KMS-11 (cell line): ENCODE data around the gene CYSTM1.

Experiments
- H2AFZ ChIP-seq: fragments of 200-600 bp; sonication (generic); 2 replicates; pipeline ENCODE4 v1.6.1; 2016; ENCODE audit warnings: antibody characterized with exemption, mixed run types, low read depth
- H3K27ac ChIP-seq: fragments of 200-600 bp; sonication (generic); 2 replicates; pipeline ENCODE4 v1.6.1; 2016; ENCODE audit warnings: mild to moderate bottlenecking, mixed run types
- H3K27me3 ChIP-seq: fragments of 200-600 bp; sonication (generic); 2 replicates; pipeline ENCODE4 v1.6.1; 2017; ENCODE audit warnings: mild to moderate bottlenecking, low read depth, mixed run types, moderate library complexity; ENCODE audit not compliant: insufficient read depth
- H3K36me3 ChIP-seq: fragments of 200-600 bp; sonication (generic); 2 replicates; pipeline ENCODE4 v1.6.1; 2017; ENCODE audit warnings: mild to moderate bottlenecking, mixed run types; ENCODE audit not compliant: insufficient read depth
- H3K4me1 ChIP-seq: fragments of 200-600 bp; sonication (generic); 2 replicates; pipeline ENCODE4 v1.6.1; 2016; ENCODE audit warnings: mild to moderate bottlenecking, low read depth, mixed run types; ENCODE audit not compliant: poor library complexity, severe bottlenecking
- H3K4me2 ChIP-seq: fragments of 200-600 bp; sonication (generic); 2 replicates; pipeline ENCODE4 v1.7.0; 2016; ENCODE audit warnings: mild to moderate bottlenecking, mixed run types
- H3K4me3 ChIP-seq: fragments of 200-600 bp; sonication (generic); IDR thresholded peaks from 2 replicates; pipeline ENCODE4 v1.6.1; 2017; ENCODE audit warnings: low read depth, low read length, mixed read lengths; ENCODE audit not compliant: insufficient read depth
- H3K79me2 ChIP-seq: fragments of 200-600 bp; sonication (generic); 2 replicates; pipeline ENCODE4 v1.6.1; 2016; ENCODE audit warnings: low read depth, mixed run types; ENCODE audit not compliant: insufficient read depth
- H3K9ac ChIP-seq: fragments of 200-600 bp; sonication (generic); 2 replicates; pipeline ENCODE4 v1.6.1; 2016; ENCODE audit warnings: mild to moderate bottlenecking, mixed run types
- H4K20me1 ChIP-seq: fragments of 200-600 bp; sonication (generic); 2 replicates; pipeline ENCODE4 v1.6.1; 2016; ENCODE audit warnings: mild to moderate bottlenecking, mixed run types; ENCODE audit not compliant: insufficient read depth
- CTCF ChIP-seq: fragments of 200-600 bp; sonication (generic); conservative IDR thresholded peaks from 2 replicates; pipeline ENCODE4 v1.6.1; 2017; ENCODE audit warnings: low read depth, mild to moderate bottlenecking, antibody characterized with exemption, low read length, moderate library complexity, mixed read lengths

The CYSTM1 gene

GRCh38 chr5:140130949-140131733 lies 43.8 kb upstream of the CYSTM1 start:
- Histone ChIP-seq H3K4me1 (peaks cover 10% of the 10 kb centered on the region), H4K20me1 (no peaks in the 10 kb centered on the region), H3K79me2 (no peaks in the 10 kb centered on the region), H3K9ac (no peak overlapping the region), H3K4me2 (no peak overlapping the region), H2AFZ (no peak overlapping the region), H3K36me3 (no peaks in the 10 kb centered on the region), H3K4me3 (no peak overlapping the region), H3K27ac (no peak overlapping the region), H3K27me3 (no peaks in the 10 kb centered on the region)
- no peak for TF ChIP-seq CTCF

GRCh38 chr5:140131967-140132409 lies 43.0 kb upstream of the CYSTM1 start:
- H3K27me3 ChIP-seq = no peaks in the 10 kb centered on the region
- TF ChIP-seq CTCF = no peak
- H2AFZ ChIP-seq = no peak overlapping the region
- peaks cover 10% of the 10 kb centered on the region for H3K4me1 ChIP-seq
- H3K36me3 ChIP-seq = no peaks in the 10 kb centered on the region
- no peak overlapping the region for H3K27ac ChIP-seq
- no peak overlapping the region for H3K4me2 ChIP-seq
- no peaks in the 10 kb centered on the region for H3K79me2 ChIP-seq
- H3K4me3 ChIP-seq = no peak overlapping the region
- no peak overlapping the region for H3K9ac ChIP-seq
- H4K20me1 ChIP-seq = no peaks in the 10 kb centered on the region

GRCh38 chr5:140133514-140134167 lies 41.3 kb upstream of the CYSTM1 start:
- no peaks in the 10 kb centered on the region for H4K20me1 ChIP-seq
- H3K4me2 ChIP-seq = no peak overlapping the region
- H3K4me3 ChIP-seq = no peak overlapping the region
- H3K79me2 ChIP-seq = no peaks in the 10 kb centered on the region
- peaks cover 10% of the 10 kb centered on the region for H3K4me1 ChIP-seq
- H3K27me3 ChIP-seq = no peaks in the 10 kb centered on the region
- no peaks in the 10 kb centered on the region for H3K36me3 ChIP-seq
- H2AFZ ChIP-seq = no peak overlapping the region
- H3K27ac ChIP-seq = no peak overlapping the region
- H3K9ac ChIP-seq = no peak overlapping the region
- no peak for TF ChIP-seq CTCF

- no peaks in the 10 kb centered on the region for H3K27me3 ChIP-seq
- H3K9ac ChIP-seq = no peak overlapping the region
- no peaks in the 10 kb centered on the region for H4K20me1 ChIP-seq
- H3K4me2 ChIP-seq = no peak overlapping the region
- H3K4me1 ChIP-seq = peaks cover 10% of the 10 kb centered on the region
- TF ChIP-seq CTCF = no peak
- H3K4me3 ChIP-seq = no peak overlapping the region
- no peaks in the 10 kb centered on the region for H3K36me3 ChIP-seq
- H3K27ac ChIP-seq = no peak overlapping the region
- no peaks in the 10 kb centered on the region for H3K79me2 ChIP-seq
- H2AFZ ChIP-seq = no peak overlapping the region
Observed at GRCh38 chr5:140134277-140134935, 40.6 kb upstream of the CYSTM1 start.
